ENCODE measurements around the gene SCNM1. TPM values are rescaled to one million over a fixed set of nuclear protein-coding genes. Genes with fewer than 3 reads are reported as not detected.

Gene SCNM1
- total RNA-seq, 1 experiment from 2014 or later = 34.1 TPM

DNA sequence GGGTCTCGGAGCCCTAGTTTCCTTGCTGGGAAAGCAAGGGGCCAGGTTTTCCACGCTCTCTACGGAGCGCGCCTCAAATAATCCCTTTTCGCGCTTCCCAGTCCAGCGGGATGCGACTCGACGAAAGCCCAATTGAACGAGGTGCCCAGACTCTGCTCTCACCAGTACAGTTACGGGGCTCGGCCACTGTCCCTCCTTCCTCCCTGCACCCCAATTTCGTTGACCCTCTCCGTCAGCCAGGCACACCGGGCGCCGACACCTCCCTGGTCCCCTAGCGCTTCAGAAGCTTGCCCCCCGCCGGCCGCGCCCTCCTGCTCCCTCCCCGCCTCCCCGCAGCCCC is 19.9 kb upstream of the SCNM1 start:
- BruUV-seq (replicated peaks) = TSS peak; percentile 39
- Histone ChIP-seq H3K79me2 (ENCODE audit: insufficient read depth, low read length) (no peaks in the 10 kb centered on the region), H3K4me3 (replicated peaks in 1 of 2; ENCODE audit: low read depth in 1 of 2, low read length in 2 of 2) (peak overlapping the region; percentile 50 to 68), H3K4me1 (ENCODE audit: control insufficient read depth in 1 of 2, insufficient read depth in 2 of 2, low read length in 2 of 2) (peaks cover 8 to 17% of the 10 kb centered on the region in 2 experiments; a peak in 3 of 4 replicates), H3K9me3 (ENCODE audit: control insufficient read depth in 1 of 2, insufficient read depth in 1 of 2, low read depth in 1 of 2, low read length in 2 of 2) (no peaks in the 10 kb centered on the region), H3K9me2 (ENCODE audit: insufficient read depth) (no peaks in the 10 kb centered on the region), H3K9ac (ENCODE audit: low read length) (peak overlapping the region; percentile 59), H3K36me3 (ENCODE audit: control insufficient read depth in 1 of 2, insufficient read depth in 2 of 2, low read length in 2 of 2) (no peaks in the 10 kb centered on the region), H3K27ac (ENCODE audit: low read depth, low read length) (no peak overlapping the region; the same call in 1 of the 2 replicates), H4K20me1 (ENCODE audit: insufficient read depth) (no peaks in the 10 kb centered on the region), H2AFZ (ENCODE audit: low read depth, low read length, poor library complexity, severe bottlenecking) (no peak overlapping the region), H3K4me2 (ENCODE audit: low read length) (peak overlapping the region; percentile 91), H3K27me3 (ENCODE audit: insufficient read depth, low read length) (no peaks in the 10 kb centered on the region)
- ChIA-PET CTCF (no interaction called here), POLR2A (no interaction called here), RAD21 (ENCODE audit: low non-redundant PET in 1 of 2, low total read pairs in 2 of 2, uncharacterized antibody in 2 of 2, unreplicated experiment in 2 of 2) (no interaction called here)
- intact Hi-C loops (cut with micrococcal nuclease) = no loop called here
- TF ChIP-seq, protein P1, sequence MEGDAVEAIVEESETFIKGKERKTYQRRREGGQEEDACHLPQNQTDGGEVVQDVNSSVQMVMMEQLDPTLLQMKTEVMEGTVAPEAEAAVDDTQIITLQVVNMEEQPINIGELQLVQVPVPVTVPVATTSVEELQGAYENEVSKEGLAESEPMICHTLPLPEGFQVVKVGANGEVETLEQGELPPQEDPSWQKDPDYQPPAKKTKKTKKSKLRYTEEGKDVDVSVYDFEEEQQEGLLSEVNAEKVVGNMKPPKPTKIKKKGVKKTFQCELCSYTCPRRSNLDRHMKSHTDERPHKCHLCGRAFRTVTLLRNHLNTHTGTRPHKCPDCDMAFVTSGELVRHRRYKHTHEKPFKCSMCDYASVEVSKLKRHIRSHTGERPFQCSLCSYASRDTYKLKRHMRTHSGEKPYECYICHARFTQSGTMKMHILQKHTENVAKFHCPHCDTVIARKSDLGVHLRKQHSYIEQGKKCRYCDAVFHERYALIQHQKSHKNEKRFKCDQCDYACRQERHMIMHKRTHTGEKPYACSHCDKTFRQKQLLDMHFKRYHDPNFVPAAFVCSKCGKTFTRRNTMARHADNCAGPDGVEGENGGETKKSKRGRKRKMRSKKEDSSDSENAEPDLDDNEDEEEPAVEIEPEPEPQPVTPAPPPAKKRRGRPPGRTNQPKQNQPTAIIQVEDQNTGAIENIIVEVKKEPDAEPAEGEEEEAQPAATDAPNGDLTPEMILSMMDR (IDR thresholded peaks at IDR 0.05 in 2 of 3, conservative IDR thresholded peaks at IDR 0.05 in 1 of 3; ENCODE audit: borderline replicate concordance in 1 of 3, insufficient read depth in 1 of 3, low read depth in 2 of 3, low read length in 2 of 3) = no peak
- TF ChIP-seq, protein P2, sequence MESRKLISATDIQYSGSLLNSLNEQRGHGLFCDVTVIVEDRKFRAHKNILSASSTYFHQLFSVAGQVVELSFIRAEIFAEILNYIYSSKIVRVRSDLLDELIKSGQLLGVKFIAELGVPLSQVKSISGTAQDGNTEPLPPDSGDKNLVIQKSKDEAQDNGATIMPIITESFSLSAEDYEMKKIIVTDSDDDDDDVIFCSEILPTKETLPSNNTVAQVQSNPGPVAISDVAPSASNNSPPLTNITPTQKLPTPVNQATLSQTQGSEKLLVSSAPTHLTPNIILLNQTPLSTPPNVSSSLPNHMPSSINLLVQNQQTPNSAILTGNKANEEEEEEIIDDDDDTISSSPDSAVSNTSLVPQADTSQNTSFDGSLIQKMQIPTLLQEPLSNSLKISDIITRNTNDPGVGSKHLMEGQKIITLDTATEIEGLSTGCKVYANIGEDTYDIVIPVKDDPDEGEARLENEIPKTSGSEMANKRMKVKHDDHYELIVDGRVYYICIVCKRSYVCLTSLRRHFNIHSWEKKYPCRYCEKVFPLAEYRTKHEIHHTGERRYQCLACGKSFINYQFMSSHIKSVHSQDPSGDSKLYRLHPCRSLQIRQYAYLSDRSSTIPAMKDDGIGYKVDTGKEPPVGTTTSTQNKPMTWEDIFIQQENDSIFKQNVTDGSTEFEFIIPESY (IDR thresholded peaks at IDR 0.05; ENCODE audit: extremely low read depth, insufficient replicate concordance, low read length) = no peak
- TF ChIP-seq EGR1 (IDR thresholded peaks at IDR 0.05; ENCODE audit: low read depth) (no peak), CBX3 (IDR thresholded peaks at IDR 0.05; ENCODE audit: low read depth) (no peak), EZH2phosphoT487 (IDR thresholded peaks at IDR 0.05; ENCODE audit: borderline replicate concordance) (no peak), MAX (IDR thresholded peaks at IDR 0.05) (no peak), SRF (IDR thresholded peaks at IDR 0.05; ENCODE audit: low read depth) (no peak), SIN3A (IDR thresholded peaks at IDR 0.05; ENCODE audit: low read depth) (no peak), POLR2AphosphoS5 (IDR thresholded peaks at IDR 0.05; ENCODE audit: low read depth, low read length) (no peak), TCF7L2 (IDR thresholded peaks at IDR 0.05; ENCODE audit: borderline replicate concordance, extremely low read depth, insufficient read depth, insufficient read length) (no peak), ZFX (IDR thresholded peaks at IDR 0.05) (no peak), REST (IDR thresholded peaks at IDR 0.05; ENCODE audit: low read depth) (no peak), CEBPB (IDR thresholded peaks at IDR 0.05; ENCODE audit: low read depth) (no peak)
- TF ChIP-seq, protein P3, sequence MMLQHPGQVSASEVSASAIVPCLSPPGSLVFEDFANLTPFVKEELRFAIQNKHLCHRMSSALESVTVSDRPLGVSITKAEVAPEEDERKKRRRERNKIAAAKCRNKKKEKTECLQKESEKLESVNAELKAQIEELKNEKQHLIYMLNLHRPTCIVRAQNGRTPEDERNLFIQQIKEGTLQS (IDR thresholded peaks at IDR 0.05) = no peak
- ATAC-seq (no peak), DNase-seq (ENCODE audit: low read depth, low spot score) (no peak)
